ENCODE data around the gene DPP4.
"Not testable (repeated sequence)": the region's sequence is repeated elsewhere in the genome, so short reads cannot be mapped to it uniquely, and the experiment has no call there.

The DPP4 gene

DNA sequence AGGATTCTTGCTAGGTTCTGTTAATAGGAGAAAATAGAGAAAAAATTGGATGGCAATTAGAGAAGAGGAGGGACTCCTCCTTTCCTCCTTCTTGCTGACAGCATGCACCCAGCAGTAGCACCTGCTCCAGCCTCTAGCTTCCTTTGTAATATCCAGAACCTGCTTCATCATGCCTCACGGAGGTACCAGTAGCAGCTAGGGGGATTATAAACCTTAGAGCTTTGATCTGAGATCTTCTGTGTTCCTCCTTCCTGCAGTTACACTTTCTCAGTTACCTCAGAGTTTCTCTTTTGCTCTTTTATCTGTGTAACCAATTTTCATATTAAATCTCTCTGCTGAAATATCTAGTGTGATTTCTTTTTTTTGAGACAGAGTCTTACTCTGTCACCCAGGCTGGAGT lies 16.6 kb downstream of the DPP4 start:
- no peak for DNase-seq (ENCODE audit: low spot score)

DNA sequence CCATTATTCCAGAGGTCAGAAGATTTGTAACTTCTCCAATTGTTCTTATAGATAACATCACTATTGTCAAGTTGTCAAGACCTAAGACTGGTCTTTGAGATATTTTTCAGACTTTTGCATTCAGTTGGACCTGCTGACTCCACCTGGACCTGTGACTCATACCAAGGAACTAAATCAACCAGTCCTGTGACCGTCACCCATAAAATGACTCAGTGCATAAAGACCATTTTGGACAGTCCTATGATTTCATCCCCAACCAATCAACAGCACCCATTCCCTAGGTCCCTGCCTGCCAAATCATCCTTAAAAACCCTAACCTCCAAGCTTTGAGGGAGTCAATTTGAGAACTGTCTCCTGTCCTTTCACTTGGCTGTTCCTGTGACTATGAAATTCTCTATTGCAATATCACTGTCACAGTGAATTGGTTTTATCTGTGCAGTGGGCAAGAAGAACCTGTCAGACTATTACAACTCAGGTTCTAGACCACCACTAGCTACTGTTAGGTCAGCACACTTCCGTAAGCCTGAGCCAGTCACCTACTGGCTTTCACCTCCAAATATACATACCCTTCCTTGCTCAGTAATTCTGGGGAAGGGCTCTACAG lies 17.1 kb downstream of the DPP4 start:
- DNase-seq (ENCODE audit: low spot score): no peak

DNA sequence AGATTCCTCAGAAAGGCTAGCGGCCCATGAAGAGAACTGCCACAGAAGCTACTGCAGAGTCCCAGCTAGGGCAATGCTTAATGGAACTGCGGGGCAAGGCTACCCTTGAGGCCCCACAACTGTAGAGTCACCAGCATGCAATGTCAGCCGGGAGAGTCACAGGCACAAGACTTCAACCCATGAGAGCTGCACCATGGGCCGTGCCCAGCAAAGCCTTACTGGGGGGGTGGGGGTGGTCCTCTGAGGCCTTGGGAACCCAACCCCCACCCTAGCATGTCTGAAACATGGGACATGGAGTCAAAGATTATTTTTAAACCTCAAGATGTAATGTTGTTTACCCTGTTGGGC lies 20.2 kb downstream of the DPP4 start:
- DNase-seq (ENCODE audit: low spot score): no peak

DNA sequence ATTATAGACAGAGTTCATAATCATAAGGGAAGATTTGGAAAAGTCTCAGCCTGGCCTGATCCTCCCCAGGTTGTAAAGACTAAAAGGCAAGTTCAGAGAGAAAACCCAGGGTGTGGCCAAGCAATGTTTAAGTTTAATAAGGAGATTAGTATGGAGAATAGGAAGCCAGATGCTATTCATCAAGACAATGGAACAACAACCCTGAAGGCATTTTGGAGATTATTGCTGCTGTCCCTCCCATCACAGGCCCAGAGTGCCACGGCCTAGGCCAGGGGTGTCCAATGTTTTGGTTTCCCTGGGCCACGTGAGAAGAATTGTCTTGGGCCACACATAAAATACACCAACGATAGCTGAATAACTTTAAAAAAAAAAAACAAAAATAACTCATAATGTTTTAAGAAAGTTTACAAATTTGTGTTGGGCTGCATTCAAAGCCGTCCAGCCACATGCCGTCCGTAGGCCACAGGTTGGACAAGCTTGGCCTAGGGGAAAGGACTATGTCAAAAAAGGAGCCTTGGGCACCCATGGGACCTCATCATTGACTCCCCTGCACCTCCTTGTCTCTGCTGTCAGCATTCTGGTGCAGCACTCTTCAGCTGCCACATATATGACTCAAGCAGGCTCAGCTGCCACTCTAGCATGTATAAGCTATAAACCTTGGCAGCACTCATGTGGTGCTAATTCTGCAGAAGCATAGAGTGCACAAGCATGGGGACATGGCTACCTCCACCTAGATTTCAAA lies 20.8 kb downstream of the DPP4 start:
- DNase-seq (ENCODE audit: low spot score): no peak

DNA sequence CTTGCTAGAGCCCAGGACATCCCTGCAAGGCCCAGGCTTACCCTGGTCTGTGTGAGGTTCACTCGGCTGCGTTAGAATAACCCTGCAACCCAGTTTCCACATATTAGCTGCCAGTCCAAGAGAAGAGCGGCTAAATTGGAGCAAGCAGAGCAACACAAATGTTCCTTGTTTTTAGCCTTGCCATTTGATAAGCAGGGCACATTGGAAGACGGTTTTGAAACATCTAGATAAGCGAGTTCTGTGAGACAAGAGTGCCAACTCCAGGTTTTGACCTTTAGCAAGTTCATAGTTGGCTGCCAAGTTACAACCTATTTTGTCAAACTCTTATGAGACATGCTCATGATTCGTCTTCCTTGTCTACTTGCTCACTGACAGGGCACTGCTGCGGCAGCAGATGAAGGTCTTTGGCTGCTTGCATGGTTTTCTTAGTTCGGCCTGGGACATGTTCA lies 23.5 kb downstream of the DPP4 start:
- DNase-seq (ENCODE audit: low spot score): no peak

DNA sequence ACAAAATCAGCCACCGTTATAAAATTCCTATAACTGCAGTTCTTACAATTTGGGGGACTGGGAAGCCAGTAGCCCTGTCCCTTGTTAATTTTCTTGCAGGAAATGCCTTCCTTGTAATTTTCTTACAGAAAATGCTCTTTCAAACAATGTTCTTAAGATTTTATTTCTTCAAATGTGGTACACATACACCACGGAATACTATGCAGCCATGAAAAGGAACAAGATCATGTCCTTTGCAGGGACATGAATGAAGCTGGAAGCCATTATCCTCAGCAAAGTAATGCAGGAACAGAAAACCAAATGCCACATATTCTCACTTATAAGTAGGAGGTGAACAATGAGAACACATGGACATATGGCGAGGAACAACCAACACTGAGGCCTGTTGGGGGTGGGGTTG lies 24.9 kb downstream of the DPP4 start:
- DNase-seq (ENCODE audit: low spot score): not testable (repeated sequence)

DNA sequence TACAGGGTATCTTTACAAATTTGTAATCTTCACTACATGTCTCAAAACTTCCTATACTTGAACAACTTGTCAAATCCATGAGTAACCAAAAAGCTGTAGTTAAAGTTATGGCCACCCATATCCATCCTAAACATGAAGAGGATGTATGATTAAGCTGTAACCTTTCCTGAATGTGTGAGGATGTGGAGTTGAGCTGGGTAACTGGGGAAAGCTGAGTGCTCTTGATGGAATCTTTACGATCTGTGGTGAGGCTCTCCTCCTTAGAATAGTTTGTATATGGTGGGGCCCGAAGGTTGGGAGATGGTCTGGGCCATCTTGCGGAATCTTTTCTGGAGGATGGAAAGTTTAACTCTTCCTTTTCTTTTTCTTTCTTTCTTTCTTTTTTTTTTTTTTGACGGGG lies 29.4 kb downstream of the DPP4 start:
- no peak for DNase-seq (ENCODE audit: low spot score)

DNA sequence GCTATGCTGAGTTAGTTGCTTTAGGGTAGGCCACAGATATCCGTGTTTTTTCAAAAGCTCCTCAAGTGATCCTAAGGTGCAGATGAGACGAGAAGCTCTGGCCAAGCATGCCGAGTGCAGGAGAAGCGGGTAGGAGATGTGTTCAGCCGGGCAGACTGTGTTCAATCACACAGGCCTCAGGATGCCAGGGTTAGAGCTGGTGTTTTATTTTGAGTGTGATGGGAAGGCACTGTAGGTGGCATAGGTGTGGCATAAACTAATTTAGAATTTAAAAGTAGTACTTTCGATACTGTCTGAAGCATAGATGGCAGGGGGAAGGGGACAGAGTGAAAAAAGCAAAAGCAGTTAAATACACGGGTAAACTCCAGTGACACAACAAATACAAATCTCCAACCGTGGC lies 30.9 kb downstream of the DPP4 start:
- no peak for DNase-seq (ENCODE audit: low spot score)

DNA sequence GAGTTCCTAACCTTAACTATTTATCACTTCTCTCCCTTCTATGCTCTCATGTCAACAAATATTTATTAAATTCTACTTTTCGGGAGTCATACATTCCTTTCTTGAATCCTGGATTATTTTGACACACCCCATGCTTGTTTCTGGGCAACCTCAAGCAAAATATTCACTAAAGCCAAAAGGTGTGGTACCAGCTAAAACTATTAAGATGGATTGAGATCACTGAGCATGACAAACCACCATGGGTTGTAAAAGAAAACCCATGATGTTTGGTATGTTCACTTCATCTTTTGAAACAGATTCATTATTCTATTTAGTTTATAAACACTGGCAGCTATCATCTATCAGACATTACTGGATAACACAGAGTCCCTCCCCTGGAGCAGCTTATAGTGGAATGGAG lies 32.5 kb downstream of the DPP4 start:
- no peak for DNase-seq (ENCODE audit: low spot score)

DNA sequence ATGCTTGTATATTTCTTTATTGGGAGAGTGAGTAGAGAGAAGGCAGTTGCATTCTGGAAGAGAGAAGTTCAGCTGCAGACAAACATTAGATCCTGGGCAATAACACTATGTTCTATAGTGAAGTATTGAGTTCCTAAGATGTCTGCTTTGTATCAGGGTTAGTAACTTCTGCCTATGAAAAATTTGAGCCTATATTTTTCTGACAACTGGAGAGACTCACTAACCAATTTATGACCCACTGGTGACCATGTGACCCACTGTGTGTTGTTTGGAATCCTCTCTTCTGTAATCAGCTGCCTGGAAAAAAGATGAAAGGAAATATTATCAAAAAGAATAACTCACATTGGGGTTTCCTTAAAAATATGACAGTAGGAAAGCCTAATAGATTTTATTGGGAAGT lies 35.3 kb downstream of the DPP4 start:
- DNase-seq (ENCODE audit: low spot score): no peak

DNA sequence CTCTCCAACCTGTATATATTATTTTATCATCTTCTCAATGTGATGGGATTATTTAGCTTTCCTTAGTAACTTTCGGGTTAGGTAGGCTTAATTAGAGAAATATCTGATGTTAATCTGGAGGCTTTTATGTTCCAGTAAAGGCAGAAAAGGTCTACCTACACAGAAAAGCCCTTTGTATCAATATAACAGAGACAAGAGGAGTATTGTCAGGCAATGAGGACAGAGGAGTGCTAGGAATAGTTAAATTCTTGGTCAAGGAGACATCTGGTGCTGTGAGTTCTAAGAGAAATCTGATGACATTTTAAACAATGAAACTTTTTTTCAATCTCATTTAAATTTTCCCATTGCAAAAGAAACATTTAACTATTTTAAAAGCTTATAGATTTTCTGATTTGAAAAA lies 36.1 kb downstream of the DPP4 start:
- DNase-seq (ENCODE audit: low spot score): no peak

DNA sequence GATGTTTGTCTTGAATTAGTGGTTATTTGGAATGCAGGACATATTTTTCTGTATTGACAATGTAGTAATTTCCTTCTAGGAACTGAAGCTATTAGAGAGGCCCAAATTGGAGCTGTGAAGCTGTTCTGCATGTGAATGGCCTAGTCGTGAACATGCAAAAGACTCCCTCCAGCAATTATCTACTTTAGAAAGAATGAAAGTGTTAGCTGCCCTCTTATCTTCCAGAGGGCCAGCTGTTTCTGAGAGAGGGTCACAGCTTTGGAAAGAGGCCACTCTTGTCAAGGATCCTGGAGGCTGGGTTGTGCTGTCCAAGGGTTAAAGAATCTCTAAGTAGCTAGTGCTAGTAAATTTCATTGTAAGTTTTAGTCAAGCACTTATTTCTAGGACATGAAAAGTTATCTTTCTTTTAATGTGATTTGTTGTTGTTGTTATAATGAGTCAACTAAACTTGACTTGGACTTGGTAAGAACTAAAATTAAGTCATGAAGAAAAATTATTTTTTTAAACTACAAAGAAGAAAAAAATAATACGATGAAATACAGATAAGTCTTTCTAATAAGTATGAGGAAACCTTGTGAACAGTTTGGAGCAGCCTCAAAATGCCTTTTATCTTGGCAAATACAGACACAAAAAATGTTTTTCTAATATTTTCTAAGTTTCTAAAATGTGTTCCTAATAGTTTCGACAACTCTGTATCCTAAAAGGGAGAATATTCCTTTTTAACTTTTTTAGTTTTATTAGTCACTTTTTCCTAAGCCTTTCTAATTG lies 36.8 kb downstream of the DPP4 start:
- DNase-seq (ENCODE audit: low spot score): no peak

DNA sequence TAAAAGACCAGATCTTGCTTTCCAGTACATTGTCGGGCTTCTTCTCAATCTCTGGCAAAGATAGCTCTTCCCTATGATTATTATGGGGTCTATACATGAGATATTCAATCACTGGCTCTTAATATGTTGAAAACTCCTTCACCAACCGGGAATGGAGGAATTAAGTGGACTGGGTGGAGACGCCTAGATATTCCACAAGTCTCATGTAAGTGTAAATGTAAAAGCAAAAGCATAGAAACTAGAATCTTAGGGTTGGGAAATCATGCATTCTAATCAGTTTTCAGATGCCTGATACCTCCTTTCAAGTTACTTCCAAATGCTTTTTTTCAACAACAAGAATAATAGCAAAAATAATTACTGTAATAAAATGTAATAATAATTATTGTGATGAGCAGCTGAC lies 38.0 kb downstream of the DPP4 start:
- no peak for DNase-seq (ENCODE audit: low spot score)

DNA sequence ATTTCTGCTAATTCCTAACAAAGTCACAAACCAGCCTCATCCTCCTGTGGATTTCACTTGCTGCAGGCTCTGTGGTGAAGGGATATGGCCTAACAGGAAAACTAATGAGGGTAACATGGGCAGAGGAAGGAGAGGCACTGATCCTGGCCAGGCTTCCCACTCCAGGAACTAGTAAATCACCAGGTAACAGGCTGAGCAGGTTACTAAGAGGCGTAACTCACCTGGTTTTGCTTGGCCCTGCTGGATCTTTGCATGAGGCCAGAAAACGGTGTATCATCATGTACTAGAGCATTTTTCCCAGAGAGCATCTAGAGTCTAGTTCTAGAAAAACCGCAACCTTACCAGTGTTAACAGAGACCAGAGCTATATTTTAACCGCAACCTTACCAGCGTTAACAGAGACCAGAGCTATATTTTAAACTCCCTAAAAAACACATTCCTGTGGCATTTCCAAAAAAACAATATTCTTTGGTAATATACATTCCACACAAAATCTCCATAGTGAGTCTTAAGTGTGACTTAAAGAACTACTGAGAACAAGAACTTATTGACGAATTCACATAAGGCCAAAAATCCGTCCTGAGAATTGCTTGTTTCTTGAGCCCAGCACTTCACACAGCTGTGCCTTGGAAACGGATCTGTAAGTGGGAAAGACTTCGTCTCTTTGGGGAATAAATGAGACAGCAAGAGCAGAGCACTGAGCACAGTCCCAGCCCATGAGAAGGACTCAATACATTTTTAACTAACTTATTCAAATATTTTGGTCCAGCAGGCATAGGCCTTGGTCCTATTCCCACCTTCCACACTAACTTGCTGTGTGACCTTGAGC lies 43.4 kb downstream of the DPP4 start:
- DNase-seq (ENCODE audit: low spot score): no peak

DNA sequence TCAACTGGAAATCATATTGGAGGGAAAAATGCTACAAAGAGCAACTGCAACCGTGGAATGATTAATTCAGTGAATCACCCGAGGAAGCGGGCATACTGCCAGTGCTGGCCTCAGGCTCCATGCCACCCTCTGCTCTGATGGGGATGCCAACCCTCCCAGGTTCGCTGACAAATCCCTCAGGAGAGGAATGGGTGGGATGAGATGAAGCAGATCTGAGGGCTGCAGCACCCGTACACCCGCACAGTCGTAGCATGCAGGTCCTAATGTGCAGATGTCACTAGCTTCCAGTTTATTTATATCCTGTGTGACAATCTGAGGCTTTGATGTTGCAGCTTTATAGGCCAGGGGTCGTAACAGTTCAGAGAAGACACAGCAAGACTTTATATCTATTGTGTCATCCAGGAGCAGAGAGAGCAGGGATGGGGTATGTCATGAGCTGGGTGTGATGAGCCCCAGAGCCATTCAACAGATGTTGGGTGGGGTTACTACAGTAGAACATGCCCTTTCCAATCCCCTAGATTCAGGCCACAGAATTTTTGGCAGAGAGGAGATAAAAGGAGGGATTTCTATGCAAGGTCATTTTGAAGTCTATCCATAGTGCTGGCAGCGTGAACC lies 44.6 kb downstream of the DPP4 start:
- DNase-seq (ENCODE audit: low spot score): no peak

DNA sequence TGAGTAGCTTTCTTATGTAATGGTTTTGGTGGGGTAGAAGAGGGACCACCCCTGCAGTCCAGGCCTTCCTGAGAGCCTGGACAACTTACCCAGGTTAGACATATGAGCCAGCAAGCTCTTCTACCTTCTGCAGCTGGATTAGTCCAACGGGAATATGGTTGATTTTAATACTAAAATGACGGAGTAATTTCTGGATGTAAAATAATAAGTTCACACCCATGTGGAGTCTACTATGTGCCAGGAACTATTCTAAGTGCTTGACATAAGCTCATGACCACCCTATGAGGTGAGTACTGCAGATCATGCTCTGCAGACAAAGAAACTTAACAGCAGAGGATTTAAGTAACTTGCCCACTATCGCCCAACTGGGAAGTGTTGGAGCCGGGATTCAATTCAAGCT lies 45.5 kb downstream of the DPP4 start:
- no peak for DNase-seq (ENCODE audit: low spot score)

DNA sequence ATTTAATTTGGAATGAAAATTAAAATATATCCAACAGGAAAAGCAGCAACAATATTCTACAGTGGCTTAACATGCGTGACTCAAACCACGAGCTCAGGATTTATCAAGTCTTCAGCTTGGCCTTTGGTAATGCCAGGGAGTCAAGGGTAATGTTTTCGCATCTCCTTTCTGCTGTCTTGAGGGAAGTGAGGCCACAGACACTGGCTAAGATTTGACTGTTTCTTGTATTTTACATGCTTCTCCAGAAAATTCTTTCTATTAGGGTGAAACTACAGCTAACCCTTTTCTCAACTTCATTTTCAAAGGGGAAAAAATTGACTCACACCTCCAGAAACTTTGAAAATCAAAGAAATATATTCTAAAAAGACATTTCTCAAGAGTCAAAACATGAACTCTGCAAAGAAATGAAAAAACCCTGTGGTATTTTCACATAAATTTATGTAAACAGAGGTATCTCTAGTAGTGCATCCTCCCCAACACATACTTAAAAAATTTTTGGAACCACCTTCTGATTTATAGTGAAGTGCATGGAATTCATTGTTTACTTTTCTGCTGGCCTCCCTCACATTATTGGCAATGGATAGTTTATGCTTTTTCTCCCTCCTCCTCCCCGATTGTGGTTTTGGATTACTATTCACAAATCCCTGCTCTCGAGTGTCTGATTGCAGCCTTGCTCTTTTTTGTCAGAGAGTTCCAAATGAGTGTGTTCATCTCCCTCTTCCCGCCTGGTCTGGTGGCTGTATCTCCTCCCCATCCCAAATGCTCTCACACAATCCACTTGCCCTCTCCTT lies 48.7 kb downstream of the DPP4 start:
- DNase-seq (ENCODE audit: low spot score): no peak

DNA sequence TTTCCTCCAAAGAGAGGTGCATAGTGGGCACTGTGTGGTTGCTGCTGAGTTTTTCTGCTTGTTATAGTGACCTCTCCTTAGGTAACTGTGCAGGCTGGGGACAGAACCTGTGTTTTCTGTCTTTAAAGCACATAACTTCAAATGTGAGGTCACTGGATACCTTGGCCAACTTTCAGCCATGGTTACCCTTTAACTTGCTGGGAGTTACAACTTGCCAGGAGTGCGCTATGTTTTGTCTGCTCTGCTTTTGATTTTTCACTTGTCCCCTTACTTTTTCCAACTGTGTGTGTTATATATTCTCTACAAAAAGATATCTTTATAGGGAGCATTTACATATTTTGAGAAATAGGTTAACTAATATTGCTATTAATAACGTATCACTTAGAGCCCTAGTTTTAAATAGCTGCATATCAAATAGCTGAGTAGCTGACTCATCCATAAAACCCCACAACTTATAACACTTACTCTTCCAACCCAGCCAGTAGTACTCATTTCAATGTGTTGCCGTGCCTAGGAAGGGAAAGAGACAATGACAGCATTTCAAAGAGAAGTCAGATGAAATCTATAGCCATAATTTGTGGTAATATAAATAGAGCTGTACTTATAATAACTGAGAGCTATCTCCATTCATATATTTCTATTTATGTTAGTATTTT lies 51.6 kb downstream of the DPP4 start:
- DNase-seq (ENCODE audit: low spot score): no peak

DNA sequence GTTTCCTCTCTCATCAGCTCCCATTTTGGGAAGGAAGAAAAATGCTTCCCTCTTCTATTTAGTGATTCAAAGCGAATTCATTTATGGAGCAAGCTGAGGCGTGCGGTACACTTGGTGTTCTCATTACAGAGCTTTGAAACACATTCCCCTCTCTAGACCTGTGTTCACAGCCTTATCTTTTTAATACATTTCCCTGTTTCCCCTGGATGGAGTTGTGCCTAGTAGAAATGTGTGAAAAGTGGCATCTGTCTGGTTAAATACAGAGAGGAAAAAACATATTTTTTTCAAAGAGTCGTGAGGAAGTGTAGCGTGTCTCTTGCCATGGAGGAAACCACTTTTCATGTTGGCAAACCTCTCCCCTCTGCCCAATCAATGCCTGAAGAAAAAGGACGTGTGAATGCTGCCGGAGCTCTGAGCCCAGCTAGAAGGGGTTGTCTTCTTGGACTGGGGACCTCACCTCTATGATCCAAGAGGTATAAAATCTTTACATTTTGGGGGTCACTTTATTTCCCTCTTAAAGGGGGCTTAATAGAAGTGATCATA lies 52.4 kb downstream of the DPP4 start:
- DNase-seq (ENCODE audit: low spot score): no peak

DNA sequence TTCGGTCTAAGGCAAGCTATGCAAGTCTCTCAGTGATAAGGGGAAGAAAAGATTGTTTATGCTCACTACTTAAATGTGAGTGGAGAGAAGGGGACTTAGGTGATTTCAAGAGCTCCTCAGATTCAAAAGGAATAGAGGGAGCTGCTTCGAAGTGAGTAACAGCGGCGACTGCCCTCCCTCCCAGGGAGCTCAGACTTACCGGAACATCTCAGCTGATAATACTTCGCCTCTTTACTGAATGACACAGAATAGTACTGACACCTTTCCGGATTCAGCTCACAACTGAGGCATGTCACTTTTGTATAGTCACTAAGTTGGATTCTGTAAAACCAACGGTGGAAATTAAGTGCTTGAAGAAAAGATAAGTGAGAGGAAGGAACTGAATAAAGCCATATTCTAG lies 55.5 kb downstream of the DPP4 start:
- no peak for DNase-seq (ENCODE audit: low spot score)
